Karpas-422 (cell line): ENCODE measurements around the gene MRPL47. TPM values are rescaled to one million over a fixed set of nuclear protein-coding genes. Genes with fewer than 3 reads are reported as not detected.

ENCODE experiments used
- DNase-seq: peaks from one replicate; pipeline ENCODE4 v3.0.0-alpha.2; 2015
- H2AFZ ChIP-seq: fragments of 200-600 bp; sonication (generic); 2 replicates; pipeline ENCODE4 v1.6.1; 2014; ENCODE audit warnings: antibody characterized with exemption, low read length, mixed read lengths
- H3K27ac ChIP-seq: fragments of 200-600 bp; sonication (generic); 2 replicates; pipeline ENCODE4 v1.5.1; 2014; ENCODE audit warnings: mild to moderate bottlenecking, low read length, moderate library complexity
- H3K27me3 ChIP-seq: fragments of 200-600 bp; sonication (generic); 2 replicates; pipeline ENCODE4 v1.6.1; 2014; ENCODE audit warnings: low read length, mixed read lengths
- H3K36me3 ChIP-seq: fragments of 200-600 bp; sonication (generic); 2 replicates; pipeline ENCODE4 v1.6.1; 2014; ENCODE audit warnings: low read length, mixed read lengths; ENCODE audit not compliant: insufficient read depth
- H3K4me1 ChIP-seq: fragments of 200-600 bp; sonication (generic); 2 replicates; pipeline ENCODE4 v1.6.1; 2014; ENCODE audit warnings: mild to moderate bottlenecking, low read length, mixed read lengths
- H3K4me2 ChIP-seq: fragments of 200-600 bp; sonication (generic); 2 replicates; pipeline ENCODE4 v1.6.1; 2014; ENCODE audit warnings: low read length, low read depth, mild to moderate bottlenecking; ENCODE audit not compliant: poor library complexity, severe bottlenecking
- H3K4me3 ChIP-seq: fragments of 200-600 bp; sonication (generic); 2 replicates; pipeline ENCODE4 v1.5.1; 2014; ENCODE audit warnings: mild to moderate bottlenecking, antibody characterized with exemption, low read length, mixed read lengths
- H3K79me2 ChIP-seq: fragments of 200-600 bp; sonication (generic); 2 replicates; pipeline ENCODE4 v1.6.1; 2014; ENCODE audit warnings: mild to moderate bottlenecking, low read length, mixed read lengths
- H3K9ac ChIP-seq: fragments of 200-600 bp; sonication (generic); 2 replicates; pipeline ENCODE4 v1.6.0; 2014; ENCODE audit warnings: low read length
- H3K9me2 ChIP-seq: fragments of 200-600 bp; sonication (generic), shearing (Covaris generic); replicated peaks from 2 replicates; pipeline ENCODE4 v1.6.0; 2014; ENCODE audit warnings: mild to moderate bottlenecking, low read length, moderate library complexity; ENCODE audit not compliant: insufficient read depth
- H3K9me3 ChIP-seq: fragments of 300-700, 200-600 bp; sonication (generic); 2 replicates; pipeline ENCODE4 v1.6.1; 2014; ENCODE audit warnings: low read length, mixed read lengths
- H4K20me1 ChIP-seq: fragments of 200-600 bp; sonication (generic); 2 replicates; pipeline ENCODE4 v1.6.1; 2014; ENCODE audit warnings: mild to moderate bottlenecking, antibody characterized with exemption, low read length, low read depth; ENCODE audit not compliant: insufficient read depth
- total RNA-seq: library from RNA; depleted of rRNA; stranded (reverse); fragments of >200 nt; shearing (Covaris generic); gene quantifications from 2 replicates; pipeline ENCODE4 v1.2.3, GENCODE V29; 2014; ENCODE audit warnings: low replicate concordance

MRPL47 gene
- total RNA-seq, 1 experiment from 2014 or later = 37.3 TPM

- peak; percentile 85 for DNase-seq
- Histone ChIP-seq H2AFZ (no peak overlapping the region), H3K9me2 (no peaks in the 10 kb centered on the region), H3K4me1 (peaks cover 54% of the 10 kb centered on the region), H4K20me1 (no peaks in the 10 kb centered on the region), H3K27me3 (no peaks in the 10 kb centered on the region), H3K79me2 (peaks cover 90% of the 10 kb centered on the region), H3K27ac (peak overlapping the region; percentile 89), H3K9me3 (no peaks in the 10 kb centered on the region), H3K4me3 (0 out of 2 replicates have a peak overlapping the region, but pooled peaks have one; percentile 9), H3K9ac (peak overlapping the region; percentile 6; the same call in 1 of the 2 replicates), H3K36me3 (peaks cover 20% of the 10 kb centered on the region; the same call in 1 of the 2 replicates), H3K4me2 (peak overlapping the region; percentile 71)
Observed at GRCh38 chr3:179606534-179607085, 2.2 kb upstream of the MRPL47 start.

- Histone ChIP-seq H3K4me2 (peak overlapping the region; percentile 84), H3K9ac (peak overlapping the region; percentile 90), H3K36me3 (peaks cover 34% of the 10 kb centered on the region), H3K27me3 (no peaks in the 10 kb centered on the region), H3K9me3 (no peaks in the 10 kb centered on the region), H3K4me1 (peaks cover 46% of the 10 kb centered on the region), H3K79me2 (peaks cover 84% of the 10 kb centered on the region), H3K9me2 (no peaks in the 10 kb centered on the region), H2AFZ (peak overlapping the region; percentile 54; the same call in 1 of the 2 replicates), H4K20me1 (no peaks in the 10 kb centered on the region), H3K27ac (peak overlapping the region; percentile 89), H3K4me3 (peak overlapping the region; percentile 88)
- DNase-seq = peak; percentile 66
Observed at GRCh38 chr3:179603831-179604230, 607 bp downstream of the MRPL47 start.

- Histone ChIP-seq H2AFZ (no peak overlapping the region), H3K4me1 (peaks cover 41% of the 10 kb centered on the region), H4K20me1 (no peaks in the 10 kb centered on the region), H3K9me3 (no peaks in the 10 kb centered on the region), H3K36me3 (peaks cover 39% of the 10 kb centered on the region), H3K9me2 (no peaks in the 10 kb centered on the region), H3K4me2 (peak overlapping the region; percentile 84), H3K4me3 (peak overlapping the region; percentile 88), H3K9ac (peak overlapping the region; percentile 90), H3K27ac (peak overlapping the region; percentile 89), H3K27me3 (no peaks in the 10 kb centered on the region), H3K79me2 (peaks cover 79% of the 10 kb centered on the region)
- no peak for DNase-seq
Observed at GRCh38 chr3:179603321-179603720, 1.1 kb downstream of the MRPL47 start.

GRCh38 chr3:179599531-179599930 is 4.9 kb downstream of the MRPL47 start:
- no peaks in the 10 kb centered on the region for H3K9me3 ChIP-seq
- no peak overlapping the region for H2AFZ ChIP-seq
- peaks cover 12% of the 10 kb centered on the region for H3K4me1 ChIP-seq
- no peak overlapping the region for H3K27ac ChIP-seq
- H3K9ac ChIP-seq = no peak overlapping the region
- H3K4me3 ChIP-seq = no peak overlapping the region
- no peaks in the 10 kb centered on the region for H4K20me1 ChIP-seq
- no peak overlapping the region for H3K4me2 ChIP-seq
- H3K9me2 ChIP-seq = no peaks in the 10 kb centered on the region
- no peak for DNase-seq
- peaks cover 65% of the 10 kb centered on the region for H3K36me3 ChIP-seq
- H3K79me2 ChIP-seq = peaks cover 55% of the 10 kb centered on the region
- H3K27me3 ChIP-seq = no peaks in the 10 kb centered on the region

- Histone ChIP-seq H3K27ac (no peak overlapping the region), H3K36me3 (peaks cover 75% of the 10 kb centered on the region), H3K9me2 (no peaks in the 10 kb centered on the region), H3K9me3 (no peaks in the 10 kb centered on the region), H3K4me3 (no peak overlapping the region), H4K20me1 (no peaks in the 10 kb centered on the region), H3K9ac (no peak overlapping the region), H2AFZ (no peak overlapping the region), H3K4me2 (no peak overlapping the region), H3K27me3 (no peaks in the 10 kb centered on the region), H3K79me2 (peaks cover 15% of the 10 kb centered on the region), H3K4me1 (no peaks in the 10 kb centered on the region)
- no peak for DNase-seq
Observed at GRCh38 chr3:179591313-179591712, 13.1 kb downstream of the MRPL47 start.

GRCh38 chr3:179590669-179591068 is 13.8 kb downstream of the MRPL47 start:
- no peaks in the 10 kb centered on the region for H4K20me1 ChIP-seq
- H3K4me1 ChIP-seq = no peaks in the 10 kb centered on the region
- no peak for DNase-seq
- peaks cover 15% of the 10 kb centered on the region for H3K79me2 ChIP-seq
- no peaks in the 10 kb centered on the region for H3K9me2 ChIP-seq
- H3K9ac ChIP-seq = no peak overlapping the region
- H3K36me3 ChIP-seq = peaks cover 75% of the 10 kb centered on the region
- no peak overlapping the region for H3K4me2 ChIP-seq
- no peaks in the 10 kb centered on the region for H3K27me3 ChIP-seq
- H3K4me3 ChIP-seq = no peak overlapping the region
- no peak overlapping the region for H3K27ac ChIP-seq
- H3K9me3 ChIP-seq = no peaks in the 10 kb centered on the region
- no peak overlapping the region for H2AFZ ChIP-seq

GRCh38 chr3:179589143-179589542 is 15.3 kb downstream of the MRPL47 start:
- H3K27ac ChIP-seq = no peak overlapping the region
- H3K36me3 ChIP-seq = peaks cover 69% of the 10 kb centered on the region
- no peaks in the 10 kb centered on the region for H3K9me2 ChIP-seq
- H3K9me3 ChIP-seq = no peaks in the 10 kb centered on the region
- no peaks in the 10 kb centered on the region for H3K4me1 ChIP-seq
- H4K20me1 ChIP-seq = no peaks in the 10 kb centered on the region
- H3K27me3 ChIP-seq = no peaks in the 10 kb centered on the region
- DNase-seq = no peak
- peaks cover 12% of the 10 kb centered on the region for H3K79me2 ChIP-seq
- no peak overlapping the region for H3K4me3 ChIP-seq
- H3K4me2 ChIP-seq = no peak overlapping the region
- H3K9ac ChIP-seq = no peak overlapping the region
- H2AFZ ChIP-seq = no peak overlapping the region

- Histone ChIP-seq H3K4me1 (0 out of 2 replicates have a peak, but pooled peaks cover 4% of the 10 kb centered on the region), H3K36me3 (peaks cover 54% of the 10 kb centered on the region), H3K9me2 (no peaks in the 10 kb centered on the region), H3K4me3 (no peak overlapping the region), H3K9me3 (no peaks in the 10 kb centered on the region), H2AFZ (no peak overlapping the region), H3K27ac (no peak overlapping the region), H3K79me2 (peaks cover 3% of the 10 kb centered on the region), H3K9ac (no peak overlapping the region), H3K27me3 (no peaks in the 10 kb centered on the region), H4K20me1 (no peaks in the 10 kb centered on the region), H3K4me2 (no peak overlapping the region)
- no peak for DNase-seq
Observed at GRCh38 chr3:179580992-179581391, 23.4 kb downstream of the MRPL47 start.
